Neural crest cell (in vitro differentiated cells): ENCODE data around the gene NDUFB2. TPM values are rescaled to one million over a fixed set of nuclear protein-coding genes. Genes with fewer than 3 reads are reported as not detected.

Experiments
- DNase-seq: peaks from one replicate; pipeline ENCODE4 v3.0.0; 2021; ENCODE audit warnings: low read depth, mixed read lengths, low spot score
- H3K27ac Mint-ChIP-seq: one replicate; pipeline ENCODE4 v1.8.0; 2021; ENCODE audit warnings: mild to moderate bottlenecking, mixed read lengths; ENCODE audit not compliant: unreplicated experiment
- H3K27me3 Mint-ChIP-seq: 2 replicates; pipeline ENCODE4 v1.8.0; 2021; ENCODE audit warnings: low read depth, mild to moderate bottlenecking, mixed read lengths
- H3K36me3 Mint-ChIP-seq: 2 replicates; pipeline ENCODE4 v1.8.0; 2021; ENCODE audit warnings: low read depth, mild to moderate bottlenecking, mixed read lengths
- H3K4me1 Mint-ChIP-seq: 2 replicates; pipeline ENCODE4 v1.8.0; 2021; ENCODE audit warnings: mixed read lengths
- H3K4me3 Mint-ChIP-seq: one replicate; pipeline ENCODE4 v1.8.0; 2021; ENCODE audit warnings: mild to moderate bottlenecking, mixed read lengths
- H3K9me3 Mint-ChIP-seq: 2 replicates; pipeline ENCODE4 v1.8.0; 2021; ENCODE audit warnings: mixed read lengths
- long read RNA-seq: library from polyadenylated mRNA; unstranded; transcript quantifications from one replicate; pipeline ENCODE4 v2.0.0, GENCODE V29; 2020
- total RNA-seq: library from RNA; stranded (reverse); gene quantifications from 2 replicates; pipeline ENCODE4 v1.2.1, GENCODE V29; 2021
- TF ChIP-seq, protein P1 (sequence below): fragments of 200-600 bp; sonication (generic); conservative IDR thresholded peaks from 2 replicates; pipeline ENCODE4 v1.5.0; 2021; ENCODE audit warnings: antibody characterized with exemption, mild to moderate bottlenecking

The NDUFB2 gene
- 190 and 195 TPM in 2 replicates for total RNA-seq
- long read RNA-seq, transcript NDUFB2-201 (4 exons, 504 nt): major isoform, 27 of 32 reads
- long read RNA-seq, partial matches to known transcripts: 0 of 32 reads
- long read RNA-seq, other reads (novel, unspliced or antisense): 0 of 32 reads

DNA sequence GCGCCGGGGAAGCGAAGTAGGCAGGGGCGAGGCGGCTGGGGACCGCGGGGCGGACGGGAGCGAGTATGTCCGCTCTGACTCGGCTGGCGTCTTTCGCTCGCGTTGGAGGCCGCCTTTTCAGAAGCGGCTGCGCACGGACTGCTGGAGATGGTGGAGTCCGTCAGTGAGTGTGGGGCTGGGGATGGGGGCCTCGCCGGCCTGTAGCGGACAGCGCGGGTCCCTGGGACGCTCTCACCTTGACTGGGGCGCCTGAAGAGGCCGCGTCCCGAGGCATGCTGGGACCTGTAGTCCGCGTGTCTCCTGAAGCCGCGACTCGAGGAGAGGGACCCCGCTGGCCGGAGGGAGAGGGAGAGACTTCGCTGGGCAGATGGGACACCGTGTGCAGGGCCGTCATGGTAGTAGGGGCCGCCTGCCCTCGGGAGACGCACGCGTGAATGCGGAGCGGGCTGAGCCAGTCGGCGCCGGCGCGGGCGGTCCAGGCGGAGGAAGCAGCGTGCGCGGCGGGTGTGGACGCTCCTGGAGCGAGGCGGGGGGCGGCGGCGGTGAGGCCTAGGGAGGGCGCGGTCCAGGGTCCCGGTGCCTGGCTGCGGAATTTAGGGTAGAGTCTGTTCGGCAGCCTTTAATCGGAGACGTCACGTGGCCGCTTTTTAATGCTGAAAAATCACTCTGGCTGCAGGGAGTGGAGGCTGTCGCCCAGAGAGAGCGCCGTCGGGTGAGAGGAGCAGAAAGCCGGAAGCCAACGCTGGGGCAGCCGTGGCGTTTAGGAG, at the start of gene NDUFB2:
Gene NDUFB2 (plus strand): TSS at position 29 of the 767 bp plus-strand sequence. CDS start 37 bp downstream, at position 66.
- TF ChIP-seq, protein P1, sequence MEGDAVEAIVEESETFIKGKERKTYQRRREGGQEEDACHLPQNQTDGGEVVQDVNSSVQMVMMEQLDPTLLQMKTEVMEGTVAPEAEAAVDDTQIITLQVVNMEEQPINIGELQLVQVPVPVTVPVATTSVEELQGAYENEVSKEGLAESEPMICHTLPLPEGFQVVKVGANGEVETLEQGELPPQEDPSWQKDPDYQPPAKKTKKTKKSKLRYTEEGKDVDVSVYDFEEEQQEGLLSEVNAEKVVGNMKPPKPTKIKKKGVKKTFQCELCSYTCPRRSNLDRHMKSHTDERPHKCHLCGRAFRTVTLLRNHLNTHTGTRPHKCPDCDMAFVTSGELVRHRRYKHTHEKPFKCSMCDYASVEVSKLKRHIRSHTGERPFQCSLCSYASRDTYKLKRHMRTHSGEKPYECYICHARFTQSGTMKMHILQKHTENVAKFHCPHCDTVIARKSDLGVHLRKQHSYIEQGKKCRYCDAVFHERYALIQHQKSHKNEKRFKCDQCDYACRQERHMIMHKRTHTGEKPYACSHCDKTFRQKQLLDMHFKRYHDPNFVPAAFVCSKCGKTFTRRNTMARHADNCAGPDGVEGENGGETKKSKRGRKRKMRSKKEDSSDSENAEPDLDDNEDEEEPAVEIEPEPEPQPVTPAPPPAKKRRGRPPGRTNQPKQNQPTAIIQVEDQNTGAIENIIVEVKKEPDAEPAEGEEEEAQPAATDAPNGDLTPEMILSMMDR: peak; percentile 13
- peaks cover 39% of the 10 kb centered on the region for H3K4me1 Mint-ChIP-seq
- no peaks in the 10 kb centered on the region for H3K27me3 Mint-ChIP-seq
- H3K9me3 Mint-ChIP-seq: no peaks in the 10 kb centered on the region
- no peaks in the 10 kb centered on the region for H3K36me3 Mint-ChIP-seq
- peak within 1 kb of the TSS; percentile 98 for H3K4me3 Mint-ChIP-seq
- DNase-seq: peak; percentile 92
- peak within 1 kb of the TSS; percentile 98 for H3K27ac Mint-ChIP-seq

DNA sequence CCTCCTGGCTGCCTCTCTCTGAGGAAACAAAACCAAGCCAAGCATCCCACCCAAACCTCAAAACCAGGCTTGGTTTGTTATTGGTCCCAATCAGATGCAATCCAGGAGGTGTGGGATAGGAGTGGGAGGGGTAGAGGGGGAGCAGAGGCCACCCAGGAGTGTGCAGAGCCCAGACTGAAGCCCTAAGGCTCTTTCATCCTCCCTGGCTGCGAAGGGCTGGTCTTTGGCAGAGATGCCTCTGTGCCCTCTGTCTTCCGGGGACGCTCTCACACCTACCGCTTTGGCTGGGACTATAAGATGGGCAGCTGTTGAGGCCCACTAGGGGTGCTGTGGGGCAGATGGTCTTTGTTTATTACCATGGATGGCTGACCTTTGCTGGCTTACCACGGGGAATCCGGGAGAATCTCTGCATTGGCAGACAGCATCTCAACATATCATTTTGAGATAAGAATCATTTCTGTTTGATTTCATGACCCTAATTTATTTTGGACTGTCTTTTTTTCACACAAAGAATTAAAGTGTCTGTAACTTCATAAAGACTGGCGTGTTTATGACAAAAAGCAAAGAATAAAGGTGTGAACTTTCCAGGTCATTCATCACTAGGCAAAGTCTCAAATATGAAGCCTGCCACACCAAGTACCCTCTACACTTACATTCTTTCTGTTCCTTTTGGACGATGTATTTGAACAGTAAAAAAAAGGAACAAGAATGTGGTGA, 49.4 kb upstream of the NDUFB2 start:
- no peaks in the 10 kb centered on the region for H3K36me3 Mint-ChIP-seq
- peaks cover 14% of the 10 kb centered on the region for H3K4me1 Mint-ChIP-seq
- peak overlapping the region; percentile 39 for H3K4me3 Mint-ChIP-seq
- peak; percentile 49 for DNase-seq
- H3K27ac Mint-ChIP-seq: peak overlapping the region; percentile 91
- TF ChIP-seq, protein P1: peak; percentile 62
- H3K27me3 Mint-ChIP-seq: no peaks in the 10 kb centered on the region
- no peaks in the 10 kb centered on the region for H3K9me3 Mint-ChIP-seq

DNA sequence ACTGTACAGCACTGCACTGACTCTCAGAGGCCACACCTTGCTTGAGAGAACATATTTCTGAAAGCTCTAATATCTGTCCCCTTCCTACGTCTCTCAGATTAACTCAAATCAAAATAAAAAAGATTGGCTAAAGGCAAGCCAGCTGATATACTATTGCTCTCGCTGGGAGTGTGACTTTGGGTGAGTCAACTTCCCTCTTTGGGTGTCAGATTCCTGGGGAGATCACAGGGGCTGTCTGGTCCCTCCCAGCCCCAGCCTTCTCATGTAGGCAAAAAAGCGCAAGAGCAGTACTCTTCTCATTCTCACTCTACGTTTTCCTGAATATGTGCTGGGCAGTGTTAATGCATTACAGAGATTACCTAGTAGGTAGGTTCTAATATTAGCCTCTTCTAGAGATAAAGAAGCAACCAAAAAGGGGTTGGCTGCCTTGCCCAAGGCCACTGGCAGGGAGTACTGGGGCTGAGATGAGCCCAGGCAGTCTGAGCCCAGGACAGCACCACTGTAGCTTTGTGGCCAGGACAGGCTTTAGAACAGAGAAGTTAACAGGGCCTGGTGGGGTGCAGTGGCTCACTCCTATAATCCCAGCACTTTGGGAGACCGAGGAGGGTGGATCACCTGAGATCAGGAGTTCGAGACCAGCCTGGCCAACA, 46.8 kb upstream of the NDUFB2 start:
- no peaks in the 10 kb centered on the region for H3K9me3 Mint-ChIP-seq
- no peak for DNase-seq
- H3K4me1 Mint-ChIP-seq: peaks cover 17% of the 10 kb centered on the region
- H3K27ac Mint-ChIP-seq: no peak overlapping the region
- H3K36me3 Mint-ChIP-seq: no peaks in the 10 kb centered on the region
- H3K27me3 Mint-ChIP-seq: no peaks in the 10 kb centered on the region
- no peak overlapping the region for H3K4me3 Mint-ChIP-seq
- TF ChIP-seq, protein P1: no peak

DNA sequence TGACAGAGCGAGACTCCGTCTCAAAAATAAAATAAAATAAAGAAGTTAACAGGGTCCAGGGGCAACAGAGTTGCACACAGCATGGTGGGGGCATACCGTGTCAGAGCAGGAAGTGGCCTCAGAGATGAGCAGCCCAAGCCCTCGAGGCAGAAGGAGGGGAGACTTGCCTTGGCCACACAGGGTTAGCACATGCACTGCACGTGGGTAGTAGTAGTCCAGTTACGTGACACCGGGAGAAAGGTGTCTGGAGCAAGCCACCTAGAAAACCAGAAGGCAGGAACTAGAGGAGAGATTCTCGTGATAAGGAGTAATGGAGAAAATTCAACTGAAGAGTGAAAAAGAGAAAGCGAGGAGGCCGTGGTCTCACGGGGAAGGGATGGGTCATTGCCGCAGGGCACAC, 46.1 kb upstream of the NDUFB2 start:
- H3K36me3 Mint-ChIP-seq: no peaks in the 10 kb centered on the region
- DNase-seq: no peak
- H3K4me1 Mint-ChIP-seq: peaks cover 17% of the 10 kb centered on the region
- no peak overlapping the region for H3K27ac Mint-ChIP-seq
- H3K4me3 Mint-ChIP-seq: no peak overlapping the region
- TF ChIP-seq, protein P1: no peak
- H3K9me3 Mint-ChIP-seq: no peaks in the 10 kb centered on the region
- no peaks in the 10 kb centered on the region for H3K27me3 Mint-ChIP-seq

DNA sequence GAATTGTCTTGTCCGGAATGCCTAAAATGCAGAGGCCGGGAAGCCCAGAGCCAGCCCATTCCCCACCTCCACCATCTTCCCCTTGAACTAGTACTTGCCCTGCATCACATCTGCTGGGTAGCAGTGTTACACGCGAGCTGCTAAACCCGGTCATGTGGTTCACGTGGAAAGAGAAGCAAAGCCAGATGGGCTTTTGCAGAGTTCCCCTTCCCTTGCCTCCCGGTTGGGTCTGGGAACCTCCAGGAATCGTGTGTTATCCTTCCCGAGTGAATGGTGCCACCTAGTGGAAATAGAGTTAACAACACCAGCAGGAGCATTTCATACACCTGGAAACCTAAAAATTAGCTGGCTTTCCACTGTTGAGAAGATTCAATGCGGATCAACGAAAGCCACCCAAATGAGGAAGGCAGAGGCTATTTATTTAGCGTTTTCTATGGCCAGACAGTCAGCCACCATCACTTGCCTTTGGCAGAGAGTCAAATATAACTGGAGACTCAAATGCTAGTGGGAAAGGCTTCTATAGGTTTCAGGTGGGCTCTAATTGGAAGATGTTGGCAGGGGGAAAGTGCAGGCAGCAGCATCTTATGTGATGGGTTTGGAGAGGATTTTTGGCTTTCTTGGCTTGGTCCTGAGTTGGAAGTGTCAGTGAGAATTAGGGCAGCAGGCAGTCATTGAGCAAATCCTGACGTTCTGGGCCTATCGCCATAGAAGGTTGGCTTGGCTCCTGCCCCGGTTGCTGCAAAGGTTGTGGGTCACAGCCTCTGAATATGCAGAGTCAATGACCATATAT, 43.0 kb upstream of the NDUFB2 start:
- H3K4me3 Mint-ChIP-seq: no peak overlapping the region
- H3K27me3 Mint-ChIP-seq: no peaks in the 10 kb centered on the region
- no peaks in the 10 kb centered on the region for H3K9me3 Mint-ChIP-seq
- peak overlapping the region; percentile 80 for H3K27ac Mint-ChIP-seq
- no peaks in the 10 kb centered on the region for H3K36me3 Mint-ChIP-seq
- H3K4me1 Mint-ChIP-seq: peaks cover 7% of the 10 kb centered on the region
- TF ChIP-seq, protein P1: peak; percentile 94
- DNase-seq: peak; percentile 65
